ENCODE data around the gene MEF2C. TPM values are rescaled to one million over a fixed set of nuclear protein-coding genes. Genes with fewer than 3 reads are reported as not detected.
"Not testable (repeated sequence)": the region's sequence is repeated elsewhere in the genome, so short reads cannot be mapped to it uniquely, and the experiment has no call there.

The MEF2C gene
- under 1 TPM; 0.10 to 0.17 TPM for total RNA-seq

GRCh38 chr5:88883059-88883835 lies at the start of gene MEF2C:
Gene MEF2C (minus strand): TSS chr5:88883184. CDS start chr5:88823788, 59,396 bp downstream.
- Mint-ChIP-seq H3K27me3 (peaks cover 69% of the 10 kb centered on the region), H3K27ac (no peak within 1 kb of the TSS), H3K36me3 (ENCODE audit: low read depth) (no peaks in the 10 kb centered on the region), H3K4me3 (peak within 1 kb of the TSS; percentile 79), H3K9me3 (no peaks in the 10 kb centered on the region), H3K4me1 (peaks cover 23% of the 10 kb centered on the region)
- POLR2A ChIA-PET = no interaction called here
- no peak for DNase-seq
- CTCF ChIA-PET = interaction anchor here (0.6 kb wide), 1 partner anchor 725 kb away, joined by 3 read pairs; no protein-coding TSS in a partner anchor

- no peak for DNase-seq
- peaks cover 5% of the 10 kb centered on the region for H3K27me3 Mint-ChIP-seq
- CTCF ChIA-PET = no interaction called here
- H3K9me3 Mint-ChIP-seq = no peaks in the 10 kb centered on the region
- H3K36me3 Mint-ChIP-seq (ENCODE audit: low read depth) = no peaks in the 10 kb centered on the region
- POLR2A ChIA-PET = no interaction called here
- no peak overlapping the region for H3K4me3 Mint-ChIP-seq
- no peaks in the 10 kb centered on the region for H3K4me1 Mint-ChIP-seq
- no peak overlapping the region for H3K27ac Mint-ChIP-seq
Measured at GRCh38 chr5:88932541-88932940, 49.6 kb upstream of the MEF2C start.

GRCh38 chr5:88930335-88930734 lies 47.4 kb upstream of the MEF2C start:
- Mint-ChIP-seq H3K27me3 (peaks cover 5% of the 10 kb centered on the region), H3K4me1 (no peaks in the 10 kb centered on the region), H3K4me3 (no peak overlapping the region), H3K27ac (no peak overlapping the region), H3K36me3 (ENCODE audit: low read depth) (no peaks in the 10 kb centered on the region), H3K9me3 (no peaks in the 10 kb centered on the region)
- DNase-seq = no peak
- ChIA-PET POLR2A (no interaction called here), CTCF (no interaction called here)

- Mint-ChIP-seq H3K27ac (no peak overlapping the region), H3K4me1 (no peaks in the 10 kb centered on the region), H3K27me3 (peaks cover 5% of the 10 kb centered on the region), H3K36me3 (ENCODE audit: low read depth) (no peaks in the 10 kb centered on the region), H3K9me3 (no peaks in the 10 kb centered on the region), H3K4me3 (no peak overlapping the region)
- ChIA-PET POLR2A (no interaction called here), CTCF (no interaction called here)
- no peak for DNase-seq
Measured at GRCh38 chr5:88929385-88929784, 46.4 kb upstream of the MEF2C start.

- POLR2A ChIA-PET = no interaction called here
- CTCF ChIA-PET = no interaction called here
- Mint-ChIP-seq H3K27ac (no peak overlapping the region), H3K36me3 (ENCODE audit: low read depth) (no peaks in the 10 kb centered on the region), H3K9me3 (no peaks in the 10 kb centered on the region), H3K4me1 (no peaks in the 10 kb centered on the region), H3K27me3 (peaks cover 2% of the 10 kb centered on the region), H3K4me3 (no peak overlapping the region)
- no peak for DNase-seq
Measured at GRCh38 chr5:88926774-88927173, 43.8 kb upstream of the MEF2C start.

- CTCF ChIA-PET = no interaction called here
- Mint-ChIP-seq H3K36me3 (ENCODE audit: low read depth) (no peaks in the 10 kb centered on the region), H3K27me3 (no peaks in the 10 kb centered on the region), H3K4me1 (no peaks in the 10 kb centered on the region), H3K9me3 (no peaks in the 10 kb centered on the region), H3K27ac (no peak overlapping the region), H3K4me3 (no peak overlapping the region)
- no peak for DNase-seq
- POLR2A ChIA-PET = no interaction called here
Measured at GRCh38 chr5:88925692-88926490, 42.9 kb upstream of the MEF2C start.

GRCh38 chr5:88924330-88924657 lies 41.3 kb upstream of the MEF2C start:
- H3K4me3 Mint-ChIP-seq = no peak overlapping the region
- H3K36me3 Mint-ChIP-seq (ENCODE audit: low read depth) = no peaks in the 10 kb centered on the region
- no peak overlapping the region for H3K27ac Mint-ChIP-seq
- no peaks in the 10 kb centered on the region for H3K27me3 Mint-ChIP-seq
- CTCF ChIA-PET = no interaction called here
- no peaks in the 10 kb centered on the region for H3K9me3 Mint-ChIP-seq
- DNase-seq = no peak
- POLR2A ChIA-PET = no interaction called here
- no peaks in the 10 kb centered on the region for H3K4me1 Mint-ChIP-seq

GRCh38 chr5:88923623-88924329 lies 40.8 kb upstream of the MEF2C start:
- no peak for DNase-seq
- no peaks in the 10 kb centered on the region for H3K9me3 Mint-ChIP-seq
- POLR2A ChIA-PET = no interaction called here

GRCh38 chr5:88912743-88913142 lies 29.8 kb upstream of the MEF2C start:
- H3K9me3 Mint-ChIP-seq; CTCF ChIA-PET; H3K27me3 Mint-ChIP-seq; POLR2A ChIA-PET; H3K27ac Mint-ChIP-seq; DNase-seq; H3K4me1 Mint-ChIP-seq; H3K4me3 Mint-ChIP-seq; H3K36me3 Mint-ChIP-seq (ENCODE audit: low read depth): not testable (repeated sequence)

More at GRCh38 chr5:88923623-88924329, 40.8 kb upstream of the MEF2C start:
- Mint-ChIP-seq H3K27ac (no peak overlapping the region), H3K36me3 (ENCODE audit: low read depth) (no peaks in the 10 kb centered on the region), H3K4me3 (no peak overlapping the region), H3K4me1 (no peaks in the 10 kb centered on the region), H3K27me3 (no peaks in the 10 kb centered on the region)
- CTCF ChIA-PET = no interaction called here

- H3K4me3 Mint-ChIP-seq; CTCF ChIA-PET; POLR2A ChIA-PET; H3K9me3 Mint-ChIP-seq; DNase-seq; H3K4me1 Mint-ChIP-seq; H3K27ac Mint-ChIP-seq; H3K27me3 Mint-ChIP-seq; H3K36me3 Mint-ChIP-seq (ENCODE audit: low read depth): not testable (repeated sequence)
Measured at GRCh38 chr5:88911059-88911572, 28.1 kb upstream of the MEF2C start.

- H3K27ac Mint-ChIP-seq; CTCF ChIA-PET; DNase-seq; H3K36me3 Mint-ChIP-seq (ENCODE audit: low read depth); POLR2A ChIA-PET; H3K9me3 Mint-ChIP-seq; H3K27me3 Mint-ChIP-seq; H3K4me1 Mint-ChIP-seq; H3K4me3 Mint-ChIP-seq: not testable (repeated sequence)
Measured at GRCh38 chr5:88904478-88904877, 21.5 kb upstream of the MEF2C start.

GRCh38 chr5:88903966-88904365 lies 21.0 kb upstream of the MEF2C start:
- H3K27me3 Mint-ChIP-seq; H3K9me3 Mint-ChIP-seq; H3K4me3 Mint-ChIP-seq; CTCF ChIA-PET; H3K36me3 Mint-ChIP-seq (ENCODE audit: low read depth); H3K27ac Mint-ChIP-seq; DNase-seq; H3K4me1 Mint-ChIP-seq; POLR2A ChIA-PET: not testable (repeated sequence)

GRCh38 chr5:88901077-88901476 lies 18.1 kb upstream of the MEF2C start:
- H3K27ac Mint-ChIP-seq; H3K4me1 Mint-ChIP-seq; H3K36me3 Mint-ChIP-seq (ENCODE audit: low read depth); POLR2A ChIA-PET; H3K9me3 Mint-ChIP-seq; H3K4me3 Mint-ChIP-seq; H3K27me3 Mint-ChIP-seq; DNase-seq; CTCF ChIA-PET: not testable (repeated sequence)

Data from activated CD4-positive, alpha-beta T cell treated with anti-CD3 and anti-CD28 coated beads, Interleukin-2, amount 10 ng/mL, durations not matched to agents 7 days and 5 days (primary cell).